HepG2 (cell line): ENCODE results near the gene TMEM14C. TPM values are rescaled to one million over a fixed set of nuclear protein-coding genes. Genes with fewer than 3 reads are reported as not detected.

Source experiments
- ATF1 ChIP-seq: IDR thresholded peaks from 2 replicates; pipeline ENCODE4 v1.6.1; 2016; ENCODE audit warnings: mild to moderate bottlenecking, control low read depth
- CBX2 ChIP-seq, 2 experiments: fragments of 200-600 bp in 1 of 2; sonication (generic); formaldehyde crosslinking in 1 of 2; IDR thresholded peaks; 2 replicates each; pipeline versions ENCODE4 v1.7.0 to v1.8.1; 2018 to 2022; ENCODE audit warnings: low read depth in 2 of 2, low read length in 1 of 2, mild to moderate bottlenecking in 1 of 2, missing genetic modification reagents in 1 of 2
- CREB1 ChIP-seq, 2 experiments: fragments of 450-650 bp in 1 of 2; IDR thresholded peaks; 2 replicates each; pipeline ENCODE4 v1.6.1; 2016 to 2017; ENCODE audit warnings: control low read depth in 1 of 2, mild to moderate bottlenecking in 1 of 2, missing compliant biosample characterization in 1 of 2, missing genetic modification characterization in 1 of 2
- DPF2 ChIP-seq: sonication (generic); formaldehyde crosslinking; IDR thresholded peaks from 2 replicates; pipeline ENCODE4 v1.4.0; 2020; ENCODE audit warnings: mild to moderate bottlenecking, low read depth, missing genetic modification reagents, borderline replicate concordance
- FOXO1 ChIP-seq: sonication (generic); formaldehyde crosslinking; IDR thresholded peaks from 2 replicates; pipeline ENCODE4 v1.4.0; 2020; ENCODE audit warnings: missing genetic modification reagents
- HDAC6 ChIP-seq: fragments of 200-600 bp; sonication (generic); IDR thresholded peaks from 2 replicates; pipeline ENCODE4 v1.7.0; 2017; ENCODE audit warnings: mild to moderate bottlenecking, antibody characterized with exemption, low read length, low read depth
- HNRNPUL1 ChIP-seq: fragments of 200-400 bp; formaldehyde crosslinking; IDR thresholded peaks from 2 replicates; pipeline ENCODE4 v1.6.1; 2017; ENCODE audit warnings: low read depth, mild to moderate bottlenecking, low read length, moderate library complexity
- KLF6 ChIP-seq: IDR thresholded peaks from 2 replicates; pipeline ENCODE4 v1.8.0; 2016; ENCODE audit warnings: missing biosample characterization, missing genetic modification reagents
- MZF1 ChIP-seq: sonication (generic); formaldehyde crosslinking; IDR thresholded peaks from 2 replicates; pipeline ENCODE4 v1.8.1; 2023; ENCODE audit warnings: mild to moderate bottlenecking, missing genetic modification reagents, borderline replicate concordance
- SIN3B ChIP-seq: fragments of 150-350 bp; IDR thresholded peaks from 2 replicates; pipeline ENCODE4 v1.6.1; 2014; ENCODE audit warnings: low read length
- ZBTB7B ChIP-seq: sonication (generic); formaldehyde crosslinking; IDR thresholded peaks from 2 replicates; pipeline ENCODE4 v1.4.0; 2020; ENCODE audit warnings: missing genetic modification reagents
- ZNF773 ChIP-seq: sonication (generic); formaldehyde crosslinking; IDR thresholded peaks from 2 replicates; pipeline ENCODE4 v1.4.0; 2020; ENCODE audit warnings: missing genetic modification reagents, borderline replicate concordance
- polyA plus RNA-seq, 8 experiments: library from polyadenylated mRNA; depleted of rRNA in 3 of 8; stranded (reverse) in 7 of 8; unstranded in 1 of 8; fragments of >200 nt; fragmentation: Illumina TruSeq in 4 of 8; extraction: Trizol in 4 of 8; gene quantifications; 2 replicates each; pipeline versions ENCODE4 v1.2.1 to v1.2.3, GENCODE V29; 2011 to 2016; ENCODE audit warnings: low read depth in 4 of 8, missing spikeins in 1 of 8, mixed read lengths in 1 of 8; ENCODE audit not compliant: insufficient read depth in 1 of 8
- total RNA-seq, 5 experiments: library from RNA; depleted of rRNA; stranded (reverse); fragments of >200 nt; fragmentation: Illumina TruSeq; extraction: Trizol; gene quantifications; 2 replicates each; pipeline ENCODE4 v1.2.3, GENCODE V29; 2016; ENCODE audit warnings: low read depth in 1 of 5
- TF ChIP-seq, protein P1 (sequence below): sonication (generic); formaldehyde crosslinking; IDR thresholded peaks from 2 replicates; pipeline ENCODE4 v1.5.0; 2020; ENCODE audit warnings: missing genetic modification reagents
- TF ChIP-seq, protein P2 (sequence below): sonication (generic); formaldehyde crosslinking; IDR thresholded peaks from 2 replicates; pipeline ENCODE4; 2020; ENCODE audit warnings: missing genetic modification reagents, mild to moderate bottlenecking, borderline replicate concordance
- TF ChIP-seq, protein P3 (sequence below): IDR thresholded peaks from 2 replicates; pipeline ENCODE4 v1.6.1; 2018; ENCODE audit warnings: missing genetic modification reagents
- TF ChIP-seq, protein P4 (sequence below): sonication (generic); formaldehyde crosslinking; IDR thresholded peaks from 2 replicates; pipeline ENCODE4 v1.5.0; 2020; ENCODE audit warnings: mild to moderate bottlenecking, missing genetic modification reagents, borderline replicate concordance
- TF ChIP-seq, protein P5 (sequence below): sonication (generic); formaldehyde crosslinking; IDR thresholded peaks from 2 replicates; pipeline ENCODE4 v1.4.0; 2020; ENCODE audit warnings: missing genetic modification reagents
- TF ChIP-seq, protein P6 (sequence below): sonication (generic); formaldehyde crosslinking; IDR thresholded peaks from 2 replicates; pipeline ENCODE4 v1.4.0; 2020; ENCODE audit warnings: missing genetic modification reagents

Gene TMEM14C
- total and polyA plus RNA-seq, 2 of the 13 experiments (the other 11 are each of a cell fraction or from before 2014, with no cell fraction given): 184 TPM

DNA sequence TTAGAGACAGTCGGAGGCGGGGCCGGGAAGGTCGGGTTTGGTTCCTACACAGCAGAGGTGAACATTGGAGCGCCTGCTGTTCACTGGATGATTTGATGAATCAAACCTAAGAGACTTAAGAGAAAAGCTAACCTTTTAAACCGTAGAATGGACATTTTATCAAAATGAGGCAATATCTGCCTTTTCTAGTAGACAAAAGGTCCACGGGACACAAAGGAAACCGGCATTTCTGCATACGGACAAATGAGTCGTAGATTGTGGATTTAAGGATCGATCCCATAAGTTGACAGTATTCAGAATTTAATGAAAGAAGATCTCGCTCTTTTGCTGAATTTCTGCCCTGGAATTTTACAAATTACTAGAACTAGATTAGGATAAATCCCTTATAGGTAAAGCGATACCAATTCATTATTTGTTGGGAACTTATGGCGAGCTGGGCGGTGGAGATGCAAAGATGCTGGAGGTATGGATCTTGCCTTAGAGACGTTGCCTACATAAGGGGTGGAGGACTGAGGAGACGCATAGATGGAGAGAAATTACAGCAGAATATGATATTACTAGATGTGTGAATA is 27.7 kb upstream of the TMEM14C start (continued):
- TF ChIP-seq SIN3B (no peak), CBX2 (IDR thresholded peaks at IDR 0.05; ENCODE audit: low read depth, low read length) (no peak), CBX2 (CRISPR knock-in tag; IDR thresholded peaks at IDR 0.05; ENCODE audit: low read depth) (no peak), KLF6 (CRISPR knock-in tag) (no peak), MZF1 (CRISPR knock-in tag) (no peak), CREB1 (IDR thresholded peaks at IDR 0.05) (no peak), CREB1 (CRISPR knock-in tag; IDR thresholded peaks at IDR 0.05) (no peak), ZBTB7B (0 out of 2 replicates have a peak, but pooled peaks have one; percentile 9), ATF1 (CRISPR knock-in tag) (no peak), FOXO1 (CRISPR knock-in tag) (no peak), HNRNPUL1 (no peak), HDAC6 (no peak), ZNF773 (CRISPR knock-in tag) (no peak), DPF2 (CRISPR knock-in tag) (no peak)
- TF ChIP-seq, protein P1, sequence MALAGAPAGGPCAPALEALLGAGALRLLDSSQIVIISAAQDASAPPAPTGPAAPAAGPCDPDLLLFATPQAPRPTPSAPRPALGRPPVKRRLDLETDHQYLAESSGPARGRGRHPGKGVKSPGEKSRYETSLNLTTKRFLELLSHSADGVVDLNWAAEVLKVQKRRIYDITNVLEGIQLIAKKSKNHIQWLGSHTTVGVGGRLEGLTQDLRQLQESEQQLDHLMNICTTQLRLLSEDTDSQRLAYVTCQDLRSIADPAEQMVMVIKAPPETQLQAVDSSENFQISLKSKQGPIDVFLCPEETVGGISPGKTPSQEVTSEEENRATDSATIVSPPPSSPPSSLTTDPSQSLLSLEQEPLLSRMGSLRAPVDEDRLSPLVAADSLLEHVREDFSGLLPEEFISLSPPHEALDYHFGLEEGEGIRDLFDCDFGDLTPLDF (CRISPR knock-in tag): no peak
- TF ChIP-seq, protein P2, sequence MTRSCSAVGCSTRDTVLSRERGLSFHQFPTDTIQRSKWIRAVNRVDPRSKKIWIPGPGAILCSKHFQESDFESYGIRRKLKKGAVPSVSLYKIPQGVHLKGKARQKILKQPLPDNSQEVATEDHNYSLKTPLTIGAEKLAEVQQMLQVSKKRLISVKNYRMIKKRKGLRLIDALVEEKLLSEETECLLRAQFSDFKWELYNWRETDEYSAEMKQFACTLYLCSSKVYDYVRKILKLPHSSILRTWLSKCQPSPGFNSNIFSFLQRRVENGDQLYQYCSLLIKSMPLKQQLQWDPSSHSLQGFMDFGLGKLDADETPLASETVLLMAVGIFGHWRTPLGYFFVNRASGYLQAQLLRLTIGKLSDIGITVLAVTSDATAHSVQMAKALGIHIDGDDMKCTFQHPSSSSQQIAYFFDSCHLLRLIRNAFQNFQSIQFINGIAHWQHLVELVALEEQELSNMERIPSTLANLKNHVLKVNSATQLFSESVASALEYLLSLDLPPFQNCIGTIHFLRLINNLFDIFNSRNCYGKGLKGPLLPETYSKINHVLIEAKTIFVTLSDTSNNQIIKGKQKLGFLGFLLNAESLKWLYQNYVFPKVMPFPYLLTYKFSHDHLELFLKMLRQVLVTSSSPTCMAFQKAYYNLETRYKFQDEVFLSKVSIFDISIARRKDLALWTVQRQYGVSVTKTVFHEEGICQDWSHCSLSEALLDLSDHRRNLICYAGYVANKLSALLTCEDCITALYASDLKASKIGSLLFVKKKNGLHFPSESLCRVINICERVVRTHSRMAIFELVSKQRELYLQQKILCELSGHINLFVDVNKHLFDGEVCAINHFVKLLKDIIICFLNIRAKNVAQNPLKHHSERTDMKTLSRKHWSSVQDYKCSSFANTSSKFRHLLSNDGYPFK: no peak
- TF ChIP-seq, protein P3, sequence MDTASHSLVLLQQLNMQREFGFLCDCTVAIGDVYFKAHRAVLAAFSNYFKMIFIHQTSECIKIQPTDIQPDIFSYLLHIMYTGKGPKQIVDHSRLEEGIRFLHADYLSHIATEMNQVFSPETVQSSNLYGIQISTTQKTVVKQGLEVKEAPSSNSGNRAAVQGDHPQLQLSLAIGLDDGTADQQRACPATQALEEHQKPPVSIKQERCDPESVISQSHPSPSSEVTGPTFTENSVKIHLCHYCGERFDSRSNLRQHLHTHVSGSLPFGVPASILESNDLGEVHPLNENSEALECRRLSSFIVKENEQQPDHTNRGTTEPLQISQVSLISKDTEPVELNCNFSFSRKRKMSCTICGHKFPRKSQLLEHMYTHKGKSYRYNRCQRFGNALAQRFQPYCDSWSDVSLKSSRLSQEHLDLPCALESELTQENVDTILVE (CRISPR knock-in tag): no peak
- TF ChIP-seq, protein P4, sequence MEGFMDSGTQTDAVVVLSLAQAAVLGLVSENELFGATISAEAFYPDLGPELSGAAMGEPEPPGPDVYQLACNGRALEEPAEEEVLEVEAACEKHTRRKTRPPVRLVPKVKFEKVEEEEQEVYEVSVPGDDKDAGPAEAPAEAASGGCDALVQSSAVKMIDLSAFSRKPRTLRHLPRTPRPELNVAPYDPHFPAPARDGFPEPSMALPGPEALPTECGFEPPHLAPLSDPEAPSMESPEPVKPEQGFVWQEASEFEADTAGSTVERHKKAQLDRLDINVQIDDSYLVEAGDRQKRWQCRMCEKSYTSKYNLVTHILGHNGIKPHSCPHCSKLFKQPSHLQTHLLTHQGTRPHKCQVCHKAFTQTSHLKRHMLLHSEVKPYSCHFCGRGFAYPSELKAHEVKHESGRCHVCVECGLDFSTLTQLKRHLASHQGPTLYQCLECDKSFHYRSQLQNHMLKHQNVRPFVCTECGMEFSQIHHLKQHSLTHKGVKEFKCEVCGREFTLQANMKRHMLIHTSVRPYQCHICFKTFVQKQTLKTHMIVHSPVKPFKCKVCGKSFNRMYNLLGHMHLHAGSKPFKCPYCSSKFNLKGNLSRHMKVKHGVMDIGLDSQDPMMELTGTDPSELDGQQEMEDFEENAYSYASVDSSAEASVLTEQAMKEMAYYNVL (CRISPR knock-in tag): no peak
- TF ChIP-seq, protein P5, sequence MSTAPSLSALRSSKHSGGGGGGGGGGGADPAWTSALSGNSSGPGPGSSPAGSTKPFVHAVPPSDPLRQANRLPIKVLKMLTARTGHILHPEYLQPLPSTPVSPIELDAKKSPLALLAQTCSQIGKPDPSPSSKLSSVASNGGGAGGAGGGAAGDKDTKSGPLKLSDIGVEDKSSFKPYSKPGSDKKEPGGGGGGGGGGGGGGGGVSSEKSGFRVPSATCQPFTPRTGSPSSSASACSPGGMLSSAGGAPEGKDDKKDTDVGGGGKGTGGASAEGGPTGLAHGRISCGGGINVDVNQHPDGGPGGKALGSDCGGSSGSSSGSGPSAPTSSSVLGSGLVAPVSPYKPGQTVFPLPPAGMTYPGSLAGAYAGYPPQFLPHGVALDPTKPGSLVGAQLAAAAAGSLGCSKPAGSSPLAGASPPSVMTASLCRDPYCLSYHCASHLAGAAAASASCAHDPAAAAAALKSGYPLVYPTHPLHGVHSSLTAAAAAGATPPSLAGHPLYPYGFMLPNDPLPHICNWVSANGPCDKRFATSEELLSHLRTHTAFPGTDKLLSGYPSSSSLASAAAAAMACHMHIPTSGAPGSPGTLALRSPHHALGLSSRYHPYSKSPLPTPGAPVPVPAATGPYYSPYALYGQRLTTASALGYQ: no peak
- TF ChIP-seq, protein P6, sequence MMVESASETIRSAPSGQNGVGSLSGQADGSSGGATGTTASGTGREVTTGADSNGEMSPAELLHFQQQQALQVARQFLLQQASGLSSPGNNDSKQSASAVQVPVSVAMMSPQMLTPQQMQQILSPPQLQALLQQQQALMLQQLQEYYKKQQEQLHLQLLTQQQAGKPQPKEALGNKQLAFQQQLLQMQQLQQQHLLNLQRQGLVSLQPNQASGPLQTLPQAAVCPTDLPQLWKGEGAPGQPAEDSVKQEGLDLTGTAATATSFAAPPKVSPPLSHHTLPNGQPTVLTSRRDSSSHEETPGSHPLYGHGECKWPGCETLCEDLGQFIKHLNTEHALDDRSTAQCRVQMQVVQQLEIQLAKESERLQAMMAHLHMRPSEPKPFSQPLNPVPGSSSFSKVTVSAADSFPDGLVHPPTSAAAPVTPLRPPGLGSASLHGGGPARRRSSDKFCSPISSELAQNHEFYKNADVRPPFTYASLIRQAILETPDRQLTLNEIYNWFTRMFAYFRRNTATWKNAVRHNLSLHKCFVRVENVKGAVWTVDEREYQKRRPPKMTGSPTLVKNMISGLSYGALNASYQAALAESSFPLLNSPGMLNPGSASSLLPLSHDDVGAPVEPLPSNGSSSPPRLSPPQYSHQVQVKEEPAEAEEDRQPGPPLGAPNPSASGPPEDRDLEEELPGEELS (CRISPR knock-in tag): no peak
